Activated CD4-positive, alpha-beta T cell treated with anti-CD3 and anti-CD28 coated beads, Interleukin-2, amount 50 U/mL, for 48 hours (primary cell): ENCODE measurements around the gene PLEK2.
A peak's percentile ranks its signal among the peaks of the same experiment; 100 is the strongest.
"Not testable (repeated sequence)": the region's sequence is repeated elsewhere in the genome, so short reads cannot be mapped to it uniquely, and the experiment has no call there.

ENCODE experiments used
- DNase-seq, 2 experiments: peaks; one replicate each; pipeline ENCODE4 v3.0.0-alpha.2; 2020

Gene PLEK2

DNA sequence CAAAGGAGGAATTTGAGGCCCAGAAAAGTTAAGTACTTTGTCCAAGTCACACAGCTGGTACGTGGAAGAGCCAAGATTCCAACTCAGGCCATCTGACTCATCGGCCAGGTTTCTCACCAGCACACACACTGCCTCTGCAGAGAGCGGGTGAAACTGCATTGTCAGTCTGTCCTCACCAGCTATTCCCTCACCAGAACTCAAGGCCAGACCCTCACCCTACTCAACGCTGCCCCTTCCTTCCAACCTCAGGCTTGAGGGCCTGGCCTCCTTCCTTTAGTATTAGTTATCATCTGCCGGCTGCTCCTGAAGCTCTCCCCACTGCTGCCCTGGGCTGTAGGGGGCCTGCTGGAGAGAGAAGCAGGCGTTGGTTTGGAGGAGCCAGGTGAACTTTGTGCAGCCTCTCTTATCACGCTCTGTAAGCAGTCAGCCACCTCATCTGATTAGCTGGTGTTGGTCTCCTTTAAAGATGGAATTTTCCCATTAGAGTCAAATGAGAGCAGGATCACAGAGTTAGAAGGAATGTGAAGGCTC is 16.6 kb upstream of the PLEK2 start:
- DNase-seq, result no peak

GRCh38 chr14:67426983-67427606 is 15.1 kb upstream of the PLEK2 start:
- peak; percentile 62 to 73 for DNase-seq

DNA sequence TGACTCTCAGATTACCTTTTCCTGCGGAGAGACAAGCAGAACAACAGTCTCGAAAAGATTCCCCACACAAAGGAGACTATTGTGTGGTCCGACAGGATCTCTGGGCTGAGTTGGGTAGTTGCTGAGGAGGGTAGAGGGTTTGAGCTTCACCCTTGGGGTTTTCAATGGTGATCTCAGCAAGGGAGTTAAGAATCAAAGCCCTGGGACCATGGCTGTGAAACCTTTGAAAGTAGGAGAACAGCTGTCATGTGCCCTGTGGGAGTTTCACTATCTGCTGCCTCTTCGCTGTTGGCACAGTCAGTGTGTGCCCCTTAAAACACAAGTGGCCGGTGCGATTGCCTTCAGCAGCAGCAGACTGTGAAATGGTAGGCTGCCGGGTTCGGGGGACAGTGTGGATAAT is 14.2 kb upstream of the PLEK2 start:
- DNase-seq, result no peak

DNA sequence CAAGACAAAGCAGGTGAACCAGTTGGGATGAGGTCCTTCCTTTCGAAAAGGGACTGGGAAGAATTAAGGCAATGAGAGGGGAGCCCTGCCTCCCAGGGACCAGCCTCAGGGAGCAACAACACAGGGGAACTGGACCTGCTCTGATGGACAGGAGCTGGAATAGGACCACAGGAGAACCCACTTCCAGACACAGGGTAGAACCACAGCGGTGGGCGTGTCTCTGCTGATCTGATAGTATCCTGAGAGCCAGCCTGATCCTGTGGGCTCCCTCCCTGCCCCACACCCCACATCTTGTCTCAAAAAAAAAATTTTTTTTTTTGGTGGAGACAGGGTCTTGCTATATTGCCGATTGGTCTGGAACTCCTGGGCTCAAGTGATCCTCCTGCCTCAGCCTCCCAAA is 13.6 kb upstream of the PLEK2 start:
- no peak for DNase-seq

- no peak for DNase-seq
These were observed 12.6 kb upstream of the PLEK2 start for GRCh38 chr14:67424539-67424938.

DNA sequence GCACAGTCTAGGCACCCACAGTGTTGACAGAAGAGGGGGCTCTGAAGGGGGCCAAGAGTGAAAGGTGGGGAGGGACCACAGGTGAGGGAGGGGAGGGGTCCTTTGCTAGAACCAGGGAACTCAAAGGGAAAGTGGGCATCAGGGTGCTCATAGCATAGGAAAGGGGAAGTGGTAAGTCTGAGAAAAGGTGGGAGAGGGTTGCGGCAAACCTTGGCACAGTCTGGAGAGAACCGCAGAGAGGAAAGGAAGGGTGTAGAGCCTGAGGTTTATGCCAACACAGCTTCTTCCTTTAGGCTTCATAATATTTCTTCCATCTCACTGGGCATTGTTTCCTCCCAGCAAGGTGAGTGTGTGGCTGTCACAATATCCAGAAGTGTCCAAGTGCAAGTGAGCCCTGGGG is 11.5 kb upstream of the PLEK2 start:
- DNase-seq, result no peak

DNA sequence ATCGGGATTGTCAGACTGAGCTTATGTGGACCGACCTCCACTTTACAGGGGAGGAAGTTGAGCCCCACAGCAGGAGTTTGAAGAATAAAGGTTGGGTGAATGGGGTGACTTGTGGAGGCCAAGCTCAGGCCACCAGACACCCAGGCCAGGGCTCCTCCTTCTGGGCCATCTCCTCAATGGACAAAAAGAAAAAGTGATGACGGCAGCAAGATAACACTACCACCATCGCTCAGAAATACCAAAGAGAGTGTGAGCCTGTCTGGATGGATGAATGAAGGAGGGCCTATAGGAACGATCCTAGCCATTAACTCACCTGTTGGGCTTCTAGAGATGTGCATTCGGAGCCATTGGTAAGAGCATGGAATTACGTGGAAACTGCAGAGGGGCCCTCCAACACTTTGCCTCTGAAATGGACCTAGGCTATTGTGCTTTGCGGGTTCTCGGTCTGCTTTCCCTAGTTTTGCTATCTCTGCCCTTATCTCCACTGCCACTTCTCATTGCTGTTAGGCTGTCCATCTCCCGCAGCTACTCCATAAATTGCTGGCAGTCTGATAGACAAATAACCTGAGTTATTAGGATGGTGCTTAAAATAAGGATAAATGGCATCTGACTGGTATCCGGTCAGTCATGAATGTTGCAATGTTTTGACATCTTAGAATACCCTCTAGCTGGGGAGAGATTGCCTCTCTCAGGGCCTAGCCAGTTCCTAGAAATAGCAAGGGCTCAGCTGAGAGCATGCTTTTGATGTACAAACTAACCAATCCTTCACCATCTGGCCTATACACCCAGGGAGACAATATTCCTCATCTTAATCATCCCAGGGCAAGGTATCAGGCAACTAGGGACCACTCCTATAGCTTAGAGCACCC is 9.6 kb upstream of the PLEK2 start:
- no peak for DNase-seq

DNA sequence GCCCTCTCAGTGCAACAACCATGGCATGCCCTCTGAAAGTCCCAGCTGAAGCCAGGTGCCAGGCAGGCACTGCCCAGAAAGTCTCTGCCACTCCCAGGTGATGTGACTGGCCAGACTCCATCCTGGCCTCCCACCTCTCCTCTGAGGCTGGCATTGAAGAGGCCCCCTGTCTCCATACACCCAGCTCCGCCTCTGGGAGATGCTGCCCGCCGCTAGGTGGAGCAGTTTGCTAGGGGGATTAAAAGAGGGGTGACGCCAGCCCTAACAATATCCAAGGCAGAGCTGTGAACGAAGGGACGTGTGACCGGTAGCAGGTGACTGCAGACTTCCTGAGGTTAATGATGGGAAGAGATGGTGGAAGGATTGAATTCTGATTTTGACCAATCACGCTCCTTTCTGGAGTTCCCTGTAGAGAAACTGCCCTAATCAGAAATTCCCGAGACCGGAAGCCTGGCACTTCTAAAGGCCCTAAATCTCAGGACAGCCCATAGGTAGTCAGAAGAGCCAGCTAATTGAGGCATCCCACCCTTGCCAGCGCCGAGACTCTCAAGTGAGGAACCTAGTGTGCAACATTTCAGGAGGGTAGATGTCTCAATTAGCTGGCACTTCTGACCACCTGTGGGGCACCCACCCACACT is 8.3 kb upstream of the PLEK2 start:
- DNase-seq, result peak; percentile 51 to 57

- DNase-seq, result no peak
These were observed 6.6 kb upstream of the PLEK2 start for GRCh38 chr14:67418401-67419191.

DNA sequence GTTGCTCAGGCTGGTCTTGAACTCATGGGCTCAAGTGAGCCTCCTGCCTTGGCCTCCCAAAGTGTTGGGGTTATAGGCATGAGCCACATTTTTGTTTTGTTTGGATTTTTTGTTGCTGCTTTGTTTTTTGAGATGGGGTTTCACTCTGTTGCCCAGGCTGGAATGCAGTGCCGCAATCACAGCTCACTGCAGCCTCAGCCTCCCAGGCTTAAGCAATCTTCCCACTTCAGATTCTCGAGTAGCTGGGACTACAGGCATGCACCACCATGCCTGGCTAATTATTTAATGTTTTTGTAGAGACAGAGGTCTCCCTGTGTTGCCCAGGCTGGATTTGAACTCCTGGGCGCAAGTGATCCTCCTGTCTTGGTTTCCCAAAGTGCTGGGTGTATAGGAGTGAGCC is 5.7 kb upstream of the PLEK2 start:
- DNase-seq, result no peak

DNA sequence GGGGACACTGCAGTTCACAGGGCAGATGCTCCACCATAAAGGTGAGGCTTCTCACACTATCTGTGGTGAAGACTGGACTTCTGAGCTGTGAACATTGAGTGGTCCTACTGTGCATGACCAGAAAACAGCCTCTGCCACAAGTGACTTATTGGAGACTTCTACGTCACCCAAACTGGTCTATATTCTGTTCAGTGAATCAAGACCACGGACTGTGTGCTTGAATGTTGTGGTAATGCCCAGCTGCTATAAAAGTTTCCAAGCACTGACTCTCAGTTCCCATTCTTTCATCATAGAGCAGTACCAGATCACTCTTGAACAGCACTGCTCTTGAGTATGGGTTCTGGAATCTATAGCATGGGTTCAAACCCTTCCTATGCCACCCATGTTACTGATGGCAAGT is 4.8 kb upstream of the PLEK2 start:
- no peak for DNase-seq

DNA sequence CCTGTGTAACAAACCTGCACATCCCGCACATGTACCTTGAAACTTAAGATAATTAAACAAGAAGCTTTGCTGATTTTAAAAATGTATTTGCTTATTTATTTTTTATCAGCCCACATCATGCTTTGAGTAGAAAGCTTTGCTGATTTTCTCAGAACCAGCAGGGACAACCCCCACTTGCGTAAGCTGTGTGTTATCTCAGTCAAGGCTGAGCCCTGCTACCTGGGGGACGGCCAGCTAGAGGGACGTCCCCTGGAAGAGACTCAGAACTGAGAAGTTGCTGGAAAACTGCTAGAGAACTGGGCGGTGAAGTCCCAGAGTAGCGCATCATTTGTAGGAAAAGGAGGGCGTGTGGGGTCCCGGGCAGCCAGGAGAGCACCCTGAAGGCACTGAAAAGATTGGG is 4.1 kb upstream of the PLEK2 start:
- no peak for DNase-seq

- DNase-seq, result not testable (repeated sequence)
These were observed 3.6 kb upstream of the PLEK2 start for GRCh38 chr14:67415610-67416009.

DNA sequence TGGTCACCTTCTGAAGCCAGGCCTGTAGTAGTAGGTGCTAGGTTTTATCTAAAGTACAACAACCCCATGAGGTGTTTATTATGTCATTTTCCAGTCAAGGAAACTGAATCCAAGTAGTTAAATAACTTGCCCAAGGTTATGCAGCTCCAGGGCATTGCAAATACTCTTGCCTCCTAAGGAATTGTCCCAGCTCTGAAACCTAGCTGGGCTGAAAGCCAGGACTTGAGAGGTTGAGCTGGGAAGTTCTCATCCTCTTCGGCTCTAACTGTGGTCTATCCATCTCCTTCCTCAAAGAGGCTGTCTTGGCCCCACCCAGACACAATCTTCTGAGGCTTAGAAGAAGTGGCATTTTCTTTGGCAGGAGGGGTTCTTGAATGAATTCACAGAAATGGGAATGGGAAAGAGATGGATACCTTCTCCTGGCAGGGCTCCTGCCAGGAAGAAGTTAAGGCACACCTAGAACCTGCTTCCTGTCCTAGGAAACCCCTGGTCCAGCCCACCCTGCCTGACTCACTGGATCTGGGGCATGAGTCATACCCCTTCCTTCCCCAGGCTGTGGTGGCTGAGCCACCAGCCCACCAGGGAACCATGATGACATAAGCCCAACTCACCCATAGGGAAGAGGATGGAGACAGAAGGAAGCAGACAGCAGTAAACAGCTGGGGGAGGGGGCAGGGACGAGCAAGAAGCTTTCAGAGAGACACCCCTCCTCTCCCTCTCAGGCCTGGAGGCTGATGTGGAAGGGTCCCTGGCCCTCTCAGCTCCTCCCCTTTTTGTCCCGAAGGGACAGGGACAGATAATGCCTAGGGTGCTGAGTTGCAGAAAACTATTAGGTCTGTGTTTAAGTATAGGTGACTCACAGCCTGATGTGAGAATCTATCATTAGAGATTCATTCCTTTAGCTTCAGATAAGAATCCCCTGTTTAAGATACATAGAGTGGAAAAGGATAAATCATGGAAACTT is 2.1 kb upstream of the PLEK2 start:
- DNase-seq, result peak; percentile 46 to 60

- no peak for DNase-seq
These were observed 595 bp downstream of the PLEK2 start for GRCh38 chr14:67411370-67411769.

DNA sequence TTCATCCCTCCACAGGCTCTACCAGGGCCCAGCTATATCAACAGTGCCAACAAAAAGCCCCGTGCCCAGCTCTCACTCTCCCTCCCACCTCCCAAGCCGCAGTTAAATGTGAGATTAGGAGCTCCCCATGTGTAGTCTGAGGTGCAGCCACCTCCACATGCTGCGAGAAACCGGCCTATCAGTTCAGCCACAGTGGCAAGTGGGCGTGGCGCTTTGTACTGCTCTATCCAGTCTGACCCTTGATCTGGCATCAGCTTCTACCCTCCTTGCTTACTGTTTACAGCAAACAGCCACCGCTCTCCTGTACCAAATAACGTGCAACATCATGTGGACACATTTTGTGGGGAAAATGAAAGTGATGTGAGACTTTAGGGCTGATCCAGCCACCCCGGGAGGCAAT is 1.7 kb downstream of the PLEK2 start:
- no peak for DNase-seq

DNA sequence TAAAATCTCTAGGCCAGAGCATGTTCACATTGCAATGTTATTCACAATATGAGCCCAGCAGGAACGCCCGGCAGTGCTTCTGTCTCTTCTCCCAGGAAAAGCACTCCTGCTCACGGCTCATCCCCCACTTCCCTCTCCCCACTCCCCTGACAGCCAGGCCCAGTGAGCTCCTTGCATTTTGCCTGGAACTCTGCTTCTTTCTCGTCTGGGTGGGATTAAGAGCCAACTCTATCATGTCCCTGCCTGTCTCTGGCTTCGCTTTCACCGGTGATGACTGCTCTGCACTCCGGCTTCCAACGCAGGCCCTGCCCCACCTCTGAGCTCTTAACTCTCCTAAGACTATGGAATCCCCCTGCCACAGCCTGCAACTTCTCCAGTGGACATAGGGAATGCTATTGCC is 2.5 kb downstream of the PLEK2 start:
- DNase-seq, result no peak

GRCh38 chr14:67408122-67408801 is 3.7 kb downstream of the PLEK2 start:
- DNase-seq, result not testable (repeated sequence)

DNA sequence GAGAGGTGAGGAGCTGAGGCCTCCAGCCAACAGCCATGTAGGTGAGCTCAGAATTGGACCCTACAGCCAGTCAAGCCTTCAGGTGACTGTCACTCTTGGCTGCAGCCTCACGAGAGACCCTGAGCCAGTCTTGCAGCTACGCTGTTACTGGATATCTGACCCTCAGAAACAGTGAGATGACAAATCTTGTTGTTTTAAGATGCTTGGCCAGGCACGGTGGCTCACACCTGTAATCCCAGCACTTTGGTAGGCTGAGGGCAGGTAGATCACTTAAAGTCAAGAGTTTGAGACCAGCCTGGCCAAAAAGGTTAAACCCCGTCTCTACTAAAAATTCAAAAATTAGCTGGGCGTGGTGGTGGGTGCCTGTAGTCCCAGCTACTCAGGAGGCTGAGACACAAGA is 6.2 kb downstream of the PLEK2 start:
- DNase-seq, result no peak

DNA sequence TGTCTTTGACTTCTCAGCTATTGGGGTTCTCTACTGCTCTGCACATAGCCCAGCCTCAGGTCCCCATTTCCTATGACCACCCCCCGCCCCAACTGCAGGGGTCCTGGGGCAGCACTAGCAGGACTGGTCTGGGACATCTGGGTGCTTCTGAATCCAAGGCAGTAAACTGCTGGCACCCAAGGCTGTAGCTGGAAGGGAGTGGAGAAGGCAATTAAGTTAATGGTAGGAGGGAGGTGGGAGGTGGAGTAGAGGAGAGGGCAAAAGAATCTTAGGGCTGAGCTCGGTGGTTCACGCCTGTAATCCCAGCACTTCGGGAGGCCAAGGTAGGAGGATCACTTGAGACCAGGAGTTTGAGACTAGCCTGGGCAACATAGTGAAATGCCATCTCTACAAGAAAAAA is 11.5 kb downstream of the PLEK2 start:
- DNase-seq, result no peak

DNA sequence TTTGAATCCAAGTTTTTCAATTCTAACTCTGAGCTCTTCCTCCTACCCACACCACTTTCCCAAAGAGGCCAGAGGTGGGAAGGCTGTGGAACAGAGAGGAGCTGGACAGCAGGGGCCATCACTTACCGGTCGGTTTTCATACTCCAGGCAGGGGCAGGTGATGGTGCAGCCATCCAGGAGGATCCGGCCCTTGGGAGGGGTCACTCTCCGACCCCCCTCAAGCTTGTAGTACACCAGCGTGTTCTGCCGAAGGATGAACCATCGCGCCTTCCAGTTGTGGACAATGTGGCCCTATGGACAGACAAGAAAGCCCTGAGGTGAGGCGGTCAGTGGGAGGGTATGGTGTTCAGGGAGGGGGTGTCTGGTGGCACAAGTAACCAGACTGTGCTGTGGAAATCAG is 14.4 kb downstream of the PLEK2 start:
- DNase-seq, result no peak
